Astrocyte of the cerebellum (primary cell): ENCODE results near the gene LRP1B.

Experiments used
- DNase-seq: peaks from one replicate; pipeline ENCODE4 v3.0.0-alpha.2; 2011; ENCODE audit warnings: low read depth
- H3K4me3 ChIP-seq: 2 replicates; pipeline ENCODE4 v1.5.1; 2011; ENCODE audit warnings: mild to moderate bottlenecking, low read depth, low read length, moderate library complexity
- in situ Hi-C: cut with HindIII; loops from 2 replicates; pipeline ENCODE4 v1.10.0; 2017; ENCODE audit warnings: low sequenced_read_pairs
- TF ChIP-seq, protein P1 (sequence below): IDR thresholded peaks from 2 replicates; pipeline ENCODE4 v1.5.1; 2012; ENCODE audit warnings: low read length, low read depth, moderate library complexity, mild to moderate bottlenecking; ENCODE audit errors: missing control alignments

Gene LRP1B

GRCh38 chr2:140542627-140543026 is 1588.2 kb downstream of the LRP1B start:
- DNase-seq, result no peak
- no peak overlapping the region for H3K4me3 ChIP-seq
- in situ Hi-C loops, result no loop called here
- TF ChIP-seq, protein P1, sequence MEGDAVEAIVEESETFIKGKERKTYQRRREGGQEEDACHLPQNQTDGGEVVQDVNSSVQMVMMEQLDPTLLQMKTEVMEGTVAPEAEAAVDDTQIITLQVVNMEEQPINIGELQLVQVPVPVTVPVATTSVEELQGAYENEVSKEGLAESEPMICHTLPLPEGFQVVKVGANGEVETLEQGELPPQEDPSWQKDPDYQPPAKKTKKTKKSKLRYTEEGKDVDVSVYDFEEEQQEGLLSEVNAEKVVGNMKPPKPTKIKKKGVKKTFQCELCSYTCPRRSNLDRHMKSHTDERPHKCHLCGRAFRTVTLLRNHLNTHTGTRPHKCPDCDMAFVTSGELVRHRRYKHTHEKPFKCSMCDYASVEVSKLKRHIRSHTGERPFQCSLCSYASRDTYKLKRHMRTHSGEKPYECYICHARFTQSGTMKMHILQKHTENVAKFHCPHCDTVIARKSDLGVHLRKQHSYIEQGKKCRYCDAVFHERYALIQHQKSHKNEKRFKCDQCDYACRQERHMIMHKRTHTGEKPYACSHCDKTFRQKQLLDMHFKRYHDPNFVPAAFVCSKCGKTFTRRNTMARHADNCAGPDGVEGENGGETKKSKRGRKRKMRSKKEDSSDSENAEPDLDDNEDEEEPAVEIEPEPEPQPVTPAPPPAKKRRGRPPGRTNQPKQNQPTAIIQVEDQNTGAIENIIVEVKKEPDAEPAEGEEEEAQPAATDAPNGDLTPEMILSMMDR, result no peak

DNA sequence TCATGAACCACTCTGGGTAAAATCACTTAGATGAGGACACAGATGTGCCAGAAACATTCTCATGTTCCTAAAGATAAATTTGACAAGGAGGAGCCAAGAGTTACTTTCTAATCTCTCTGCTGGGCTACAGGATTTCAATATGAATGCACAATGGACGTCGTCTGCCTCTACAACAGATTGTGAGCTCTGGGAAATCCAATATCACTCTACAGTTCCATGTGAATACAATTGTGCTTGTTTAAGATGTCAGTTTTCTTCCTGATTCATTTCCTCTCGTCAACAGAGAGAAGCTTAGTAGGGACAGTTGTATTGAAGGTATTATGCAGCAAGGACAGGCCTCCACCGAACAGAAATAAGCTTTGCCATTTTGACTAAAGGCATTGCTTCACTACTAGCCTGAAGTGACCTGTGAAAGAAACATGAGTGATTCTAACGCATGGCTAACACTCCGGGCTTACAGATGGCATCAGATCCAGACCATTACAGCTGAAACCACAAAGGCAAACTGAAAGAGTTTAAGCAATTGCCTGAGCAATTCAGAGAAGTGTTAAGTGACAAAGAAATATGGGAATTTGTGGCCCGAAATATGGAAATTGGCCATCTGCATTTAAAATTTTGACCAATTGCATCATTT is 1591.5 kb downstream of the LRP1B start:
- DNase-seq, result no peak
- in situ Hi-C loops, result no loop called here
- H3K4me3 ChIP-seq, result no peak overlapping the region
- TF ChIP-seq, protein P1, result no peak

- H3K4me3 ChIP-seq, result no peak overlapping the region
- TF ChIP-seq, protein P1, result no peak
- no peak for DNase-seq
- in situ Hi-C loops, result no loop called here
These were observed 1601.1 kb downstream of the LRP1B start for GRCh38 chr2:140529706-140530105.

DNA sequence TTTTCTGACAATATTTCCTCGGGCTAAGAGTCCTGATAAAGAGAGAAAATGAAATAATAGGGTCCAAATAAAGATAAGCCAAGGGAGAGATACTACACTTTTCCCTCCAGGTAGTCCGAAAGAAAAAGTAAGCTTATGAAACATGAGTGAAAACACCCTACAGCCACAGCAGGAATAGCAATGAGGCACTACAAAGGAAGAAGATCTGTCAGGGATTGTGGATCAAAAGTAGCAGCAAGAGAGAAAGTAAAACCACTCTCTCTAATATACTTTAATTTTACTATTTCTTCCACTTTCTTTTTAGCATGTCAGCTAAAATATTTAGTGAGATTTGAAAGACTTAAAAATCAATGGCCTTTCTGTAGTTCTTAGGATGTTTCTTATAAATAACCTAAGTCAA is 1601.8 kb downstream of the LRP1B start:
- TF ChIP-seq, protein P1, result no peak
- H3K4me3 ChIP-seq, result no peak overlapping the region
- in situ Hi-C loops, result no loop called here
- DNase-seq, result no peak

DNA sequence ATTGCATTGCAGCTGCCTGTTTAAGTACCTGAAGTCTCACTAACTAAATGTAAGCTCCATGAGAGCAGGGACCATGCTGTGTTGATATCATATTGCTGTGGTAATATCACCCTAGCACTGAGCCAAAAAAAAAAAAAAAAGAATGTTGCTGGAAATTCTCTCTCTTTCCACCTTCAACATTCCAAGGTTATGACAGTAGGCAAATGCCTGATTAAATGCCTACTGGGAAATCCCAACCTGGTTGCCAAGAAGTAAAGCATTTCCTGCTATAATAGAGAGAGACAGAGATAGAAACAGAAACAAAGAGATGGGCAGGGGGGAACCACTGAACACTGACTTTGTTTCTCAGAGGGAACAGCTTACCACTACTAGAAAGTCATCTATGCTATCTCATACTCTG is 1604.2 kb downstream of the LRP1B start:
- in situ Hi-C loops, result no loop called here
- DNase-seq, result peak; percentile 18
- no peak overlapping the region for H3K4me3 ChIP-seq
- TF ChIP-seq, protein P1, result no peak

- H3K4me3 ChIP-seq, result no peak overlapping the region
- in situ Hi-C loops, result no loop called here
- TF ChIP-seq, protein P1, result no peak
- no peak for DNase-seq
These were observed 1618.7 kb downstream of the LRP1B start for GRCh38 chr2:140512106-140512505.
